NCI-H1694 (cell line): ENCODE results near the gene NFKBIB.
"Not testable (repeated sequence)": the region's sequence is repeated elsewhere in the genome, so short reads cannot be mapped to it uniquely, and the experiment has no call there.

Experiments used
- DNase-seq: peaks from one replicate; lab custom pipeline; 2025; lab: John Stamatoyannopoulos, UW

The NFKBIB gene

GRCh38 chr19:38875656-38876395 is 23.9 kb upstream of the NFKBIB start:
- no peak for DNase-seq

- DNase-seq, result no peak
Measured at GRCh38 chr19:38877781-38878574, 21.8 kb upstream of the NFKBIB start, which contains the start of gene RINL. RINL (minus strand) TSS chr19:38878275; CDS start chr19:38876742, 1,533 bp downstream.

- no peak for DNase-seq
Measured at GRCh38 chr19:38878575-38879399, 21.0 kb upstream of the NFKBIB start.

GRCh38 chr19:38879400-38879751 is 20.4 kb upstream of the NFKBIB start:
- no peak for DNase-seq

- DNase-seq, result no peak
Measured at GRCh38 chr19:38880076-38880881, 19.5 kb upstream of the NFKBIB start.

- DNase-seq, result no peak
Measured at GRCh38 chr19:38880882-38881609, 18.7 kb upstream of the NFKBIB start.

- no peak for DNase-seq
Measured at GRCh38 chr19:38883286-38883685, 16.5 kb upstream of the NFKBIB start.

GRCh38 chr19:38884691-38885090 is 15.1 kb upstream of the NFKBIB start:
- not testable (repeated sequence) for DNase-seq

GRCh38 chr19:38888876-38889275 is 10.9 kb upstream of the NFKBIB start:
- DNase-seq, result no peak

- DNase-seq, result no peak
Measured at GRCh38 chr19:38889803-38890202, 10.0 kb upstream of the NFKBIB start.

GRCh38 chr19:38890686-38891085 is 9.1 kb upstream of the NFKBIB start:
- DNase-seq, result no peak

- no peak for DNase-seq
Measured at GRCh38 chr19:38891771-38892170, 8.0 kb upstream of the NFKBIB start.

GRCh38 chr19:38892841-38893240 is 6.9 kb upstream of the NFKBIB start:
- DNase-seq, result no peak

- no peak for DNase-seq
Measured at GRCh38 chr19:38893341-38893771, 6.4 kb upstream of the NFKBIB start.

- DNase-seq, result no peak
Measured at GRCh38 chr19:38894968-38895367, 4.8 kb upstream of the NFKBIB start.

- DNase-seq, result no peak
Measured at GRCh38 chr19:38898788-38899446, 852 bp upstream of the NFKBIB start.

GRCh38 chr19:38900202-38900629 is 447 bp downstream of the NFKBIB start:
- peak; percentile 44 for DNase-seq

GRCh38 chr19:38900743-38901190 is 998 bp downstream of the NFKBIB start:
- no peak for DNase-seq

GRCh38 chr19:38901683-38902082 is 1.9 kb downstream of the NFKBIB start:
- DNase-seq, result no peak
